Measurements from ENCODE around the gene NPHS2.

DNA sequence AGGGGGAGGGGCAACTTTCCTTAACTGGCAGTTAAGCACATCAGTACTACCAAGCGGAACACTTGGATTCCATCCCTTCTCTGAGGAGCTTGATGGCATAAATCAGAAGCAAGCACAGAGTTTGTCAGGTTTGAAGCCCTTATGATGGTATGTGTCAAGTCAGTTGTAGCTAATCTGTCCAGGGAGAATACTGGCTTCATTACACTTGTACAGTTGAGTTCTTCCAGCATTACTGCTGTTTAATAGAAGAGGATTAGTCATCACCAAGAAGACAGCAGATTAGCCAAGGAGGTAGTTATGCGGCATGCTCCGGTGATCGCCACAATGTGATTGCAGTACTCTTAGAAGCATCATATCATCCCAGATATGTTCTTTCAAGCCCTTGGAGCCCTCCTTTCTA, 13.8 kb upstream of the NPHS2 start:
- TF ChIP-seq, protein P1, sequence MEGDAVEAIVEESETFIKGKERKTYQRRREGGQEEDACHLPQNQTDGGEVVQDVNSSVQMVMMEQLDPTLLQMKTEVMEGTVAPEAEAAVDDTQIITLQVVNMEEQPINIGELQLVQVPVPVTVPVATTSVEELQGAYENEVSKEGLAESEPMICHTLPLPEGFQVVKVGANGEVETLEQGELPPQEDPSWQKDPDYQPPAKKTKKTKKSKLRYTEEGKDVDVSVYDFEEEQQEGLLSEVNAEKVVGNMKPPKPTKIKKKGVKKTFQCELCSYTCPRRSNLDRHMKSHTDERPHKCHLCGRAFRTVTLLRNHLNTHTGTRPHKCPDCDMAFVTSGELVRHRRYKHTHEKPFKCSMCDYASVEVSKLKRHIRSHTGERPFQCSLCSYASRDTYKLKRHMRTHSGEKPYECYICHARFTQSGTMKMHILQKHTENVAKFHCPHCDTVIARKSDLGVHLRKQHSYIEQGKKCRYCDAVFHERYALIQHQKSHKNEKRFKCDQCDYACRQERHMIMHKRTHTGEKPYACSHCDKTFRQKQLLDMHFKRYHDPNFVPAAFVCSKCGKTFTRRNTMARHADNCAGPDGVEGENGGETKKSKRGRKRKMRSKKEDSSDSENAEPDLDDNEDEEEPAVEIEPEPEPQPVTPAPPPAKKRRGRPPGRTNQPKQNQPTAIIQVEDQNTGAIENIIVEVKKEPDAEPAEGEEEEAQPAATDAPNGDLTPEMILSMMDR (IDR thresholded peaks at IDR 0.05): no peak
- no peak for TF ChIP-seq EP300 (IDR thresholded peaks at IDR 0.05; ENCODE audit: low read depth)

Measured in transverse colon (tissue), 3 donors.